ENCODE results near the gene SHC3. TPM values are rescaled to one million over a fixed set of nuclear protein-coding genes. Genes with fewer than 3 reads are reported as not detected.

SHC3 gene
- polyA plus RNA-seq, 1 donor from 2014 or later, result 22.9 TPM

DNA sequence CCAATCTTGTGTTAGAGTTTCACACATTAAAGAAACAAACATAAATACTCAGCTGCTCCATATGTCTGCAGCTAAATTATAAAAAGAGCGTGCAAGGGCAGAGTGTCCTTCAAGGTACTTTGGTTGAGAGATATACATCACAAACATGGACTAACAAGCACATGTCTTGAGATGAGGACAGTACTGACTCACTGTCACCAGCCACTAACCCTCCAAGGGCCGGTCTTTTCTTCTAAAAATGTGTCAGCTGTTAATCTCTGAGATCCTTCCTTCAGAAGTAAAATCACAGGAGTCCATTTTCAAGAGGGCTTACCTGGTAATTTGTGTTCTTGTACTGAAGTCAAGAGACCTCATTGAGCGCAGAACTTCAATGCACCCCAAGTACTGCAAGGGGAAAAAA is 66.4 kb downstream of the SHC3 start:
- Histone ChIP-seq H2AFZ (ENCODE audit: low read depth, low read length) (no peak overlapping the region), H3K79me2 (replicated peaks; ENCODE audit: insufficient read depth, low read length) (peaks cover 22% of the 10 kb centered on the region), H3K27me3 (ENCODE audit: insufficient read depth, low read depth, low read length) (no peaks in the 10 kb centered on the region), H3K9me3 (ENCODE audit: low read length) (peaks cover 7% of the 10 kb centered on the region), H3K9me2 (ENCODE audit: insufficient read depth, low read length) (no peaks in the 10 kb centered on the region), H3K27ac (ENCODE audit: low read length) (no peak overlapping the region), H3K4me2 (ENCODE audit: low read length) (no peak overlapping the region), H3K4me3 (ENCODE audit: low read length) (no peak overlapping the region), H4K20me1 (ENCODE audit: insufficient read depth) (no peaks in the 10 kb centered on the region), H3F3A (ENCODE audit: insufficient read depth, low read length, poor library complexity, severe bottlenecking) (no peaks in the 10 kb centered on the region), H3K9ac (ENCODE audit: low read length) (no peak overlapping the region), H3K36me3 (ENCODE audit: insufficient read depth, low read length) (no peaks in the 10 kb centered on the region)
- no peak for TF ChIP-seq TAF1 (IDR thresholded peaks at IDR 0.05; ENCODE audit: low read depth)
- TF ChIP-seq, protein P1, sequence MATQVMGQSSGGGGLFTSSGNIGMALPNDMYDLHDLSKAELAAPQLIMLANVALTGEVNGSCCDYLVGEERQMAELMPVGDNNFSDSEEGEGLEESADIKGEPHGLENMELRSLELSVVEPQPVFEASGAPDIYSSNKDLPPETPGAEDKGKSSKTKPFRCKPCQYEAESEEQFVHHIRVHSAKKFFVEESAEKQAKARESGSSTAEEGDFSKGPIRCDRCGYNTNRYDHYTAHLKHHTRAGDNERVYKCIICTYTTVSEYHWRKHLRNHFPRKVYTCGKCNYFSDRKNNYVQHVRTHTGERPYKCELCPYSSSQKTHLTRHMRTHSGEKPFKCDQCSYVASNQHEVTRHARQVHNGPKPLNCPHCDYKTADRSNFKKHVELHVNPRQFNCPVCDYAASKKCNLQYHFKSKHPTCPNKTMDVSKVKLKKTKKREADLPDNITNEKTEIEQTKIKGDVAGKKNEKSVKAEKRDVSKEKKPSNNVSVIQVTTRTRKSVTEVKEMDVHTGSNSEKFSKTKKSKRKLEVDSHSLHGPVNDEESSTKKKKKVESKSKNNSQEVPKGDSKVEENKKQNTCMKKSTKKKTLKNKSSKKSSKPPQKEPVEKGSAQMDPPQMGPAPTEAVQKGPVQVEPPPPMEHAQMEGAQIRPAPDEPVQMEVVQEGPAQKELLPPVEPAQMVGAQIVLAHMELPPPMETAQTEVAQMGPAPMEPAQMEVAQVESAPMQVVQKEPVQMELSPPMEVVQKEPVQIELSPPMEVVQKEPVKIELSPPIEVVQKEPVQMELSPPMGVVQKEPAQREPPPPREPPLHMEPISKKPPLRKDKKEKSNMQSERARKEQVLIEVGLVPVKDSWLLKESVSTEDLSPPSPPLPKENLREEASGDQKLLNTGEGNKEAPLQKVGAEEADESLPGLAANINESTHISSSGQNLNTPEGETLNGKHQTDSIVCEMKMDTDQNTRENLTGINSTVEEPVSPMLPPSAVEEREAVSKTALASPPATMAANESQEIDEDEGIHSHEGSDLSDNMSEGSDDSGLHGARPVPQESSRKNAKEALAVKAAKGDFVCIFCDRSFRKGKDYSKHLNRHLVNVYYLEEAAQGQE (IDR thresholded peaks at IDR 0.05; ENCODE audit: borderline replicate concordance), result no peak
- TF ChIP-seq POLR2AphosphoS5 (IDR thresholded peaks at IDR 0.05), result no peak
- TF ChIP-seq EP300 (conservative IDR thresholded peaks at IDR 0.05; ENCODE audit: poor library complexity, severe bottlenecking), result no peak
- TF ChIP-seq RAD21 (conservative IDR thresholded peaks at IDR 0.05), result no peak
- TF ChIP-seq EZH2 (IDR thresholded peaks at IDR 0.05; ENCODE audit: borderline replicate concordance, insufficient read depth, low read length, poor library complexity, severe bottlenecking), result no peak

DNA sequence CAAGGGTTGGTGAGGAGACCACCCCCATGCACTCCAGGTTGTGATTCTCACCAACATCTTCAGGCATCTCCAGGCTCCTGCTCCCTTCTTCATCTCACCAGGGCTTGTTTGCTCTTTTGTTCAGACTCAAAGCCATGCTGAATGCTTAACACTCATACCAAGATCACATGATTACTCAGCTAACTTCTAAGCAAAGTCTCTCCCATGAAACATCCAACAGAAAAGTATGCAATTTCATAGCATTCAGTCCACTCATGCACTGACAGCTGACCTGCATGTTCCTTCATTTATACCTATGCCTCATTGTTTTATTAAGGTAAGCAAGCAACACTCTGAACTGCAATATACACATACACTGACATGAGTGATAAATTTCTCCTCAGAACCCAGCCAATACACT is 69.0 kb downstream of the SHC3 start:
- Histone ChIP-seq H3F3A (ENCODE audit: insufficient read depth, low read length, poor library complexity, severe bottlenecking) (no peaks in the 10 kb centered on the region), H3K4me2 (ENCODE audit: low read length) (no peak overlapping the region), H3K79me2 (replicated peaks; ENCODE audit: insufficient read depth, low read length) (peaks cover 7% of the 10 kb centered on the region), H3K27me3 (ENCODE audit: insufficient read depth, low read depth, low read length) (no peaks in the 10 kb centered on the region), H3K4me3 (ENCODE audit: low read length) (no peak overlapping the region), H2AFZ (ENCODE audit: low read depth, low read length) (no peak overlapping the region), H3K9me3 (ENCODE audit: low read length) (peaks cover 7% of the 10 kb centered on the region), H3K9ac (ENCODE audit: low read length) (no peak overlapping the region), H4K20me1 (ENCODE audit: insufficient read depth) (no peaks in the 10 kb centered on the region), H3K9me2 (ENCODE audit: insufficient read depth, low read length) (no peaks in the 10 kb centered on the region), H3K36me3 (ENCODE audit: insufficient read depth, low read length) (no peaks in the 10 kb centered on the region), H3K27ac (ENCODE audit: low read length) (no peak overlapping the region)
- TF ChIP-seq TAF1 (IDR thresholded peaks at IDR 0.05; ENCODE audit: low read depth), result no peak
- TF ChIP-seq POLR2AphosphoS5 (IDR thresholded peaks at IDR 0.05), result no peak
- TF ChIP-seq, protein P2, sequence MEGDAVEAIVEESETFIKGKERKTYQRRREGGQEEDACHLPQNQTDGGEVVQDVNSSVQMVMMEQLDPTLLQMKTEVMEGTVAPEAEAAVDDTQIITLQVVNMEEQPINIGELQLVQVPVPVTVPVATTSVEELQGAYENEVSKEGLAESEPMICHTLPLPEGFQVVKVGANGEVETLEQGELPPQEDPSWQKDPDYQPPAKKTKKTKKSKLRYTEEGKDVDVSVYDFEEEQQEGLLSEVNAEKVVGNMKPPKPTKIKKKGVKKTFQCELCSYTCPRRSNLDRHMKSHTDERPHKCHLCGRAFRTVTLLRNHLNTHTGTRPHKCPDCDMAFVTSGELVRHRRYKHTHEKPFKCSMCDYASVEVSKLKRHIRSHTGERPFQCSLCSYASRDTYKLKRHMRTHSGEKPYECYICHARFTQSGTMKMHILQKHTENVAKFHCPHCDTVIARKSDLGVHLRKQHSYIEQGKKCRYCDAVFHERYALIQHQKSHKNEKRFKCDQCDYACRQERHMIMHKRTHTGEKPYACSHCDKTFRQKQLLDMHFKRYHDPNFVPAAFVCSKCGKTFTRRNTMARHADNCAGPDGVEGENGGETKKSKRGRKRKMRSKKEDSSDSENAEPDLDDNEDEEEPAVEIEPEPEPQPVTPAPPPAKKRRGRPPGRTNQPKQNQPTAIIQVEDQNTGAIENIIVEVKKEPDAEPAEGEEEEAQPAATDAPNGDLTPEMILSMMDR (IDR thresholded peaks at IDR 0.05; ENCODE audit: poor library complexity, severe bottlenecking), result no peak
- TF ChIP-seq EP300 (conservative IDR thresholded peaks at IDR 0.05; ENCODE audit: poor library complexity, severe bottlenecking), result no peak
- no peak for TF ChIP-seq RAD21 (conservative IDR thresholded peaks at IDR 0.05)

DNA sequence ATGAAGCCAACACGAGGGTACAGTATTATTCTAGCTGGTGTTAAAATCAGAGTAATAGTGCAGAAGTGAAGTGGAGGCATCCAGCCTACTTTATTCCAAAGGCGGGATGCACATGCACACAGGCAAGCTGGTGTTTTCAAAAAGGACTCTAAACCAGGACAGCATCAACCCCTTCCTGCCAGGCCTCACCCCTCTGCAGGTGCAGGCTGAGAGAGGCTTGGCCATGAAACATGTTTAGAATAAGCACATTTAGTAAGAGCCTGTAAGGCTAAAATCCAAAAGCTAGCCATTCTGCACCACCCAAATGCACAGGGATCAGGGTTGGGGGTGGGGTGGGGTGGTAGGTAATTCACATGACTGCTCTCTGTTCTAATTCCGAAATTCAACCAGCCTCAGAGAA is 71.2 kb downstream of the SHC3 start:
- no peaks in the 10 kb centered on the region for H3F3A ChIP-seq (ENCODE audit: insufficient read depth, low read length, poor library complexity, severe bottlenecking)
- TF ChIP-seq EP300 (conservative IDR thresholded peaks at IDR 0.05; ENCODE audit: poor library complexity, severe bottlenecking), result no peak
- no peak for TF ChIP-seq SMC3 (conservative IDR thresholded peaks at IDR 0.05; ENCODE audit: poor library complexity)
- no peak for TF ChIP-seq MXI1 (conservative IDR thresholded peaks at IDR 0.05; ENCODE audit: poor library complexity, severe bottlenecking)
- TF ChIP-seq RAD21 (conservative IDR thresholded peaks at IDR 0.05), result no peak
- TF ChIP-seq POLR2AphosphoS5 (IDR thresholded peaks at IDR 0.05), result no peak
- no peak for TF ChIP-seq TAF1 (IDR thresholded peaks at IDR 0.05; ENCODE audit: low read depth)
- TF ChIP-seq, protein P2 (IDR thresholded peaks at IDR 0.05; ENCODE audit: poor library complexity, severe bottlenecking), result no peak
- TF ChIP-seq, protein P1 (IDR thresholded peaks at IDR 0.05; ENCODE audit: borderline replicate concordance), result no peak
- no peak for TF ChIP-seq EZH2 (IDR thresholded peaks at IDR 0.05; ENCODE audit: borderline replicate concordance, insufficient read depth, low read length, poor library complexity, severe bottlenecking)
- H3K4me2 ChIP-seq (ENCODE audit: low read length), result no peak overlapping the region
- H2AFZ ChIP-seq (ENCODE audit: low read depth, low read length), result no peak overlapping the region
- no peak overlapping the region for H3K27ac ChIP-seq (ENCODE audit: low read length)
- H3K79me2 ChIP-seq (replicated peaks; ENCODE audit: insufficient read depth, low read length), result no peaks in the 10 kb centered on the region
- no peak overlapping the region for H3K4me3 ChIP-seq (ENCODE audit: low read length)
- H3K27me3 ChIP-seq (ENCODE audit: insufficient read depth, low read depth, low read length), result no peaks in the 10 kb centered on the region
- H3K9me2 ChIP-seq (ENCODE audit: insufficient read depth, low read length), result no peaks in the 10 kb centered on the region
- no peaks in the 10 kb centered on the region for H4K20me1 ChIP-seq (ENCODE audit: insufficient read depth)
- H3K36me3 ChIP-seq (ENCODE audit: insufficient read depth, low read length), result no peaks in the 10 kb centered on the region
- H3K9me3 ChIP-seq (ENCODE audit: low read length), result peaks cover 7% of the 10 kb centered on the region
- no peak overlapping the region for H3K9ac ChIP-seq (ENCODE audit: low read length)

Measured in neural cell (in vitro differentiated cells).